ENCODE data around the gene TNFRSF13B. TPM values are rescaled to one million over a fixed set of nuclear protein-coding genes. Genes with fewer than 3 reads are reported as not detected.
"Not testable (repeated sequence)": the region's sequence is repeated elsewhere in the genome, so short reads cannot be mapped to it uniquely, and the experiment has no call there.

Gene TNFRSF13B
- total RNA-seq, 1 experiment from 2014 or later: not detected

GRCh38 chr17:17001076-17001777 lies 29.3 kb upstream of the TNFRSF13B start:
- Histone ChIP-seq H3K79me2 (ENCODE audit: low read depth) (no peaks in the 10 kb centered on the region), H3K9me3 (ENCODE audit: insufficient read depth, low read depth) (no peaks in the 10 kb centered on the region), H3K4me2 (peak overlapping the region; percentile 70; the same call in 1 of the 2 replicates), H3K9me2 (ENCODE audit: insufficient read depth) (no peaks in the 10 kb centered on the region), H3K4me3 (no peak overlapping the region), H2AFZ (no peak overlapping the region), H3K27ac (no peak overlapping the region), H3K4me1 (replicated peaks; ENCODE audit: insufficient read depth) (peaks cover 4% of the 10 kb centered on the region; the same call in 1 of the 2 replicates), H4K20me1 (ENCODE audit: insufficient read depth) (no peaks in the 10 kb centered on the region), H3F3A (ENCODE audit: insufficient read depth, low read depth) (no peaks in the 10 kb centered on the region), H3K27me3 (ENCODE audit: insufficient read depth, low read depth) (no peaks in the 10 kb centered on the region), H3K36me3 (ENCODE audit: low read depth) (no peaks in the 10 kb centered on the region)
- intact Hi-C loops (cut with micrococcal nuclease; ENCODE audit: unreplicated experiment): loop anchor here (1.0 kb wide), 1 partner anchor 312 kb away; no protein-coding TSS in a partner anchor
- ChIA-PET POLR2A (ENCODE audit: unreplicated experiment) (no interaction called here), CTCF (no interaction called here)
- BruUV-seq (replicated peaks): no TSS peak
- TF ChIP-seq CTCF (conservative IDR thresholded peaks at IDR 0.05) (no peak), EZH2 (IDR thresholded peaks at IDR 0.05; ENCODE audit: low read depth) (no peak)
- no peak for DNase-seq

- H3K9me3 ChIP-seq (ENCODE audit: insufficient read depth, low read depth): no peaks in the 10 kb centered on the region
- ChIA-PET POLR2A (ENCODE audit: unreplicated experiment) (no interaction called here), CTCF (interaction anchor here (0.6 to 0.7 kb wide), 2 partner anchors 47 to 120 kb away, joined by 3 read pairs; no protein-coding TSS in a partner anchor)
- no peaks in the 10 kb centered on the region for H3K9me2 ChIP-seq (ENCODE audit: insufficient read depth)
- no peaks in the 10 kb centered on the region for H4K20me1 ChIP-seq (ENCODE audit: insufficient read depth)
- H3K27ac ChIP-seq: no peak overlapping the region
- H3K27me3 ChIP-seq (ENCODE audit: insufficient read depth, low read depth): no peaks in the 10 kb centered on the region
- TF ChIP-seq EZH2 (IDR thresholded peaks at IDR 0.05; ENCODE audit: low read depth) (no peak), CTCF (conservative IDR thresholded peaks at IDR 0.05) (no peak)
- intact Hi-C loops (cut with micrococcal nuclease; ENCODE audit: unreplicated experiment): no loop called here
- no peaks in the 10 kb centered on the region for H3K79me2 ChIP-seq (ENCODE audit: low read depth)
- no peak overlapping the region for H3K4me3 ChIP-seq
- BruUV-seq (replicated peaks): no TSS peak
- H3F3A ChIP-seq (ENCODE audit: insufficient read depth, low read depth): no peaks in the 10 kb centered on the region
- no peak overlapping the region for H3K4me2 ChIP-seq
- H3K36me3 ChIP-seq (ENCODE audit: low read depth): no peaks in the 10 kb centered on the region
- DNase-seq: no peak
- H3K4me1 ChIP-seq (replicated peaks; ENCODE audit: insufficient read depth): peaks cover 4% of the 10 kb centered on the region; the same call in 1 of the 2 replicates
- no peak overlapping the region for H2AFZ ChIP-seq
Observed at GRCh38 chr17:16999931-17000625, 28.2 kb upstream of the TNFRSF13B start.

GRCh38 chr17:16997514-16998429 lies 25.9 kb upstream of the TNFRSF13B start:
- no peaks in the 10 kb centered on the region for H3K9me3 ChIP-seq (ENCODE audit: insufficient read depth, low read depth)
- H2AFZ ChIP-seq: no peak overlapping the region
- no peak for TF ChIP-seq EZH2 (IDR thresholded peaks at IDR 0.05; ENCODE audit: low read depth)
- TF ChIP-seq CTCF (conservative IDR thresholded peaks at IDR 0.05): peak; percentile 49; the same call in 1 of the 2 replicates
- H4K20me1 ChIP-seq (ENCODE audit: insufficient read depth): no peaks in the 10 kb centered on the region
- ChIA-PET POLR2A (ENCODE audit: unreplicated experiment) (interaction anchor here (0.5 kb wide), 1 partner anchor 232 kb away, joined by 3 read pairs; no protein-coding TSS in a partner anchor), CTCF (interaction anchor here (0.7 kb wide), 1 partner anchor 430 kb away, joined by 3 read pairs; no protein-coding TSS in a partner anchor)
- H3K27me3 ChIP-seq (ENCODE audit: insufficient read depth, low read depth): no peaks in the 10 kb centered on the region
- no peaks in the 10 kb centered on the region for H3K9me2 ChIP-seq (ENCODE audit: insufficient read depth)
- H3K36me3 ChIP-seq (ENCODE audit: low read depth): no peaks in the 10 kb centered on the region
- H3K79me2 ChIP-seq (ENCODE audit: low read depth): no peaks in the 10 kb centered on the region
- intact Hi-C loops (cut with micrococcal nuclease; ENCODE audit: unreplicated experiment): no loop called here
- no TSS peak for BruUV-seq (replicated peaks)
- H3F3A ChIP-seq (ENCODE audit: insufficient read depth, low read depth): no peaks in the 10 kb centered on the region
- H3K4me2 ChIP-seq: no peak overlapping the region
- H3K4me3 ChIP-seq: no peak overlapping the region
- peaks cover 4% of the 10 kb centered on the region; the same call in 1 of the 2 replicates for H3K4me1 ChIP-seq (replicated peaks; ENCODE audit: insufficient read depth)
- H3K27ac ChIP-seq: no peak overlapping the region
- no peak for DNase-seq

GRCh38 chr17:16996726-16997125 lies 24.8 kb upstream of the TNFRSF13B start:
- H3K9me3 ChIP-seq (ENCODE audit: insufficient read depth, low read depth); H3K79me2 ChIP-seq (ENCODE audit: low read depth); H3K36me3 ChIP-seq (ENCODE audit: low read depth); POLR2A ChIA-PET (ENCODE audit: unreplicated experiment); H3K4me1 ChIP-seq (replicated peaks; ENCODE audit: insufficient read depth); CTCF ChIA-PET; BruUV-seq (replicated peaks); H3K27me3 ChIP-seq (ENCODE audit: insufficient read depth, low read depth); H4K20me1 ChIP-seq (ENCODE audit: insufficient read depth); intact Hi-C loops (cut with micrococcal nuclease; ENCODE audit: unreplicated experiment); H3K9me2 ChIP-seq (ENCODE audit: insufficient read depth); H3K4me2 ChIP-seq; H3K4me3 ChIP-seq; DNase-seq; H2AFZ ChIP-seq; H3F3A ChIP-seq (ENCODE audit: insufficient read depth, low read depth); H3K27ac ChIP-seq: not testable (repeated sequence)
